A549 (cell line): ENCODE measurements around the gene RBMS3.

Source experiments
- CTCF ChIP-seq: fragments of >200 bp; sonication (Bioruptor Twin); formaldehyde crosslinking; IDR thresholded peaks from 3 replicates; pipeline ENCODE4 v1.5.1; 2016
- E2F6 ChIP-seq: IDR thresholded peaks from 2 replicates; pipeline ENCODE4 v1.6.1; 2012; ENCODE audit warnings: low read depth, borderline replicate concordance
- POLR2A ChIP-seq: IDR thresholded peaks from 2 replicates; pipeline ENCODE4 v1.6.1; 2012; ENCODE audit warnings: mild to moderate bottlenecking, low read length

- TF ChIP-seq E2F6 (no peak), POLR2A (no peak), CTCF (no peak)
Measured at GRCh38 chr3:29486096-29486495, 205.2 kb downstream of the RBMS3 start.
